A549 (cell line): Measurements from ENCODE around the gene LYZL2. TPM values are rescaled to one million over a fixed set of nuclear protein-coding genes. Genes with fewer than 3 reads are reported as not detected.
A peak's percentile ranks its signal among the peaks of the same experiment; 100 is the strongest.

Source experiments
- ATAC-seq, 2 experiments: fragments of 200-7000 bp in 1 of 2; fragments of >200 bp in 1 of 2; cut with Nextera tagmentation in 1 of 2; cut with Tn5 transposase in 1 of 2; 3 replicates each; pipeline versions ENCODE4 v1.8.0 to v1.9.1; 2018 to 2020; ENCODE audit warnings: mild to moderate bottlenecking in 1 of 2, moderate library complexity in 1 of 2
- CTCF ChIA-PET: fragments of 300-600 bp; sonication (Branson Sonifier 250); formaldehyde crosslinking; extraction: SDS; loops from one replicate; lab custom pipeline; 2021; ENCODE audit warnings: antibody characterized with exemption, inconsistent platforms; lab: Yijun Ruan, JAX
- POLR2A ChIA-PET: fragments of 350-600 bp; formaldehyde crosslinking; extraction: SDS; loops from one replicate; lab custom pipeline; 2021; ENCODE audit warnings: antibody characterized with exemption, inconsistent platforms; lab: Yijun Ruan, JAX
- DNase-seq, 2 experiments: peaks; one replicate each; pipeline versions ENCODE4 v3.0.0 to v3.0.0-alpha.2; 2011 to 2016; ENCODE audit warnings: low read depth in 1 of 2, low spot score in 1 of 2
- FAIRE-seq: peaks from 2 replicates; lab custom pipeline; 2011; peaks lifted over from hg19 to GRCh38; lab: Jason Lieb, UNC
- H3K27ac ChIP-seq, 2 experiments: fragments of >200 bp; sonication (Bioruptor Twin); formaldehyde crosslinking; 3 replicates each; pipeline ENCODE4 v1.5.1; 2016 to 2017
- H3K4me1 ChIP-seq: fragments of >200 bp; sonication (Bioruptor Twin); formaldehyde crosslinking; 3 replicates; pipeline ENCODE4 v1.6.1; 2016
- H3K4me2 ChIP-seq: fragments of >200 bp; sonication (Bioruptor Twin); formaldehyde crosslinking; 3 replicates; pipeline ENCODE4 v1.6.1; 2016
- H3K4me3 ChIP-seq: fragments of >200 bp; sonication (Bioruptor Twin); formaldehyde crosslinking; 3 replicates; pipeline ENCODE4 v1.5.1; 2016
- H3K9me3 ChIP-seq: fragments of >200 bp; sonication (Bioruptor Twin); formaldehyde crosslinking; 3 replicates; pipeline ENCODE4 v1.6.1; 2016
- CHD4 ChIP-seq: fragments of 200-600 bp; sonication (generic); IDR thresholded peaks from 2 replicates; pipeline ENCODE4 v1.6.1; 2016; ENCODE audit warnings: antibody characterized with exemption, mild to moderate bottlenecking, borderline replicate concordance
- EP300 ChIP-seq, 2 experiments: fragments of >200 bp; sonication (Bioruptor Twin); formaldehyde crosslinking; IDR thresholded peaks; 2 replicates in 1 of 2; 3 replicates in 1 of 2; pipeline ENCODE4 v1.6.1; 2016 to 2017
- FOSL2 ChIP-seq, 2 experiments: fragments of 450-650 bp in 1 of 2; fragments of >200 bp in 1 of 2; sonication (Bioruptor Twin) in 1 of 2; formaldehyde crosslinking; IDR thresholded peaks; 2 replicates each; pipeline versions ENCODE4 v1.5.0 to v1.6.1; 2016 to 2020; ENCODE audit warnings: mild to moderate bottlenecking in 1 of 2, moderate library complexity in 1 of 2
- GATA3 ChIP-seq: IDR thresholded peaks from 2 replicates; pipeline ENCODE4 v1.6.1; 2012; ENCODE audit warnings: borderline replicate concordance
- HOXB5 ChIP-seq: fragments of 250-450 bp; sonication (Bioruptor Pico); IDR thresholded peaks from 2 replicates; pipeline ENCODE4 v1.5.0; 2020; ENCODE audit warnings: mild to moderate bottlenecking, moderate library complexity
- JUN ChIP-seq, 2 experiments: fragments of >200 bp; sonication (Bioruptor Twin); formaldehyde crosslinking; IDR thresholded peaks; 2 replicates in 1 of 2; 3 replicates in 1 of 2; pipeline ENCODE4 v1.6.1; 2016 to 2017
- JUNB ChIP-seq: fragments of >200 bp; sonication (Bioruptor Twin); formaldehyde crosslinking; IDR thresholded peaks from 2 replicates; pipeline ENCODE4 v1.6.1; 2016
- KDM5A ChIP-seq: fragments of 200-600 bp; sonication (generic); IDR thresholded peaks from 2 replicates; pipeline ENCODE4 v1.6.1; 2016; ENCODE audit warnings: antibody characterized with exemption, mild to moderate bottlenecking
- MAZ ChIP-seq: fragments of 150-350 bp; IDR thresholded peaks from 2 replicates; pipeline ENCODE4 v1.6.1; 2014; ENCODE audit warnings: antibody characterized with exemption, low read depth, low read length, borderline replicate concordance
- NFE2L2 ChIP-seq: fragments of 150-350 bp; conservative IDR thresholded peaks from 2 replicates; pipeline ENCODE4 v1.6.1; 2014; ENCODE audit warnings: low read length
- NPAS2 ChIP-seq: fragments of 250-450 bp; sonication (Bioruptor Pico); IDR thresholded peaks from 2 replicates; pipeline ENCODE4 v1.8.0; 2022; ENCODE audit warnings: mild to moderate bottlenecking, moderate library complexity, borderline replicate concordance
- NR3C1 ChIP-seq: fragments of >200 bp; sonication (Bioruptor Twin); formaldehyde crosslinking; IDR thresholded peaks from 3 replicates; pipeline ENCODE4 v1.6.1; 2017
- PHF8 ChIP-seq: fragments of 200-600 bp; sonication (generic); IDR thresholded peaks from 2 replicates; pipeline ENCODE4 v1.6.1; 2016; ENCODE audit warnings: low read depth, mild to moderate bottlenecking, antibody characterized with exemption, moderate library complexity, borderline replicate concordance
- RAD21 ChIP-seq, 2 experiments: fragments of >200 bp in 1 of 2; sonication (Bioruptor Twin) in 1 of 2; formaldehyde crosslinking in 1 of 2; IDR thresholded peaks in 1 of 2; conservative IDR thresholded peaks in 1 of 2; 2 replicates in 1 of 2; 3 replicates in 1 of 2; pipeline ENCODE4 v1.6.1; 2012 to 2018; ENCODE audit warnings: inconsistent platforms in 1 of 2
- RARB ChIP-seq: fragments of 250-450 bp; sonication (Bioruptor Pico); IDR thresholded peaks from 2 replicates; pipeline ENCODE4 v1.8.0; 2021; ENCODE audit warnings: mild to moderate bottlenecking, moderate library complexity
- RFX5 ChIP-seq: fragments of 450-650 bp; IDR thresholded peaks from 2 replicates; pipeline ENCODE4 v1.7.1; 2014; ENCODE audit warnings: antibody characterized with exemption, mild to moderate bottlenecking, moderate library complexity
- TFCP2L1 ChIP-seq: fragments of 250-450 bp; sonication (Bioruptor Pico); IDR thresholded peaks from 2 replicates; pipeline ENCODE4 v1.5.0; 2021; ENCODE audit warnings: mild to moderate bottlenecking
- ZNF302 ChIP-seq: fragments of 250-450 bp; sonication (Bioruptor Pico); IDR thresholded peaks from 2 replicates; pipeline ENCODE4 v1.9.0; 2021; ENCODE audit warnings: inconsistent platforms, mild to moderate bottlenecking, moderate library complexity
- WGBS: methylation state at CpG from one replicate; pipeline ENCODE4 v1.1.6; 2017; ENCODE audit errors: missing lambda C conversion rate; 5-methylcytosine and 5-hydroxymethylcytosine counted together
- polyA plus RNA-seq, 4 experiments: library from polyadenylated mRNA; depleted of rRNA in 3 of 4; stranded (reverse); fragments of >200 nt; fragmentation: RNase III in 1 of 4; extraction: RNeasy Plus Mini Kit Qiagen cat#74134 plus additional on column Dnase treatment in 1 of 4; gene quantifications; 2 replicates in 3 of 4; 3 replicates in 1 of 4; pipeline ENCODE4 v1.2.3, GENCODE V29; 2011 to 2017
- TF ChIP-seq, protein P1 (sequence below): fragments of >200 bp; sonication (Bioruptor Twin); formaldehyde crosslinking; IDR thresholded peaks from 3 replicates; pipeline ENCODE4 v1.5.1; 2016
- TF ChIP-seq, protein P2 (sequence below): fragments of 250-450 bp; sonication (Bioruptor Pico); IDR thresholded peaks from 2 replicates; pipeline ENCODE4 v1.5.0; 2021; ENCODE audit warnings: mild to moderate bottlenecking, moderate library complexity, borderline replicate concordance
- TF ChIP-seq, protein P3 (sequence below): fragments of >200 bp; sonication (Bioruptor Twin); formaldehyde crosslinking; IDR thresholded peaks from 2 replicates; pipeline ENCODE4 v1.6.1; 2016
- TF ChIP-seq, protein P4 (sequence below): IDR thresholded peaks from 2 replicates; pipeline ENCODE4 v1.6.1; 2012
- TF ChIP-seq, protein P5 (sequence below): IDR thresholded peaks from 2 replicates; pipeline ENCODE4 v1.6.1; 2012; ENCODE audit warnings: low read depth, borderline replicate concordance

The LYZL2 gene
- polyA plus RNA-seq, 2 of the 4 experiments (the other 2 are of a cell fraction) = not detected

DNA sequence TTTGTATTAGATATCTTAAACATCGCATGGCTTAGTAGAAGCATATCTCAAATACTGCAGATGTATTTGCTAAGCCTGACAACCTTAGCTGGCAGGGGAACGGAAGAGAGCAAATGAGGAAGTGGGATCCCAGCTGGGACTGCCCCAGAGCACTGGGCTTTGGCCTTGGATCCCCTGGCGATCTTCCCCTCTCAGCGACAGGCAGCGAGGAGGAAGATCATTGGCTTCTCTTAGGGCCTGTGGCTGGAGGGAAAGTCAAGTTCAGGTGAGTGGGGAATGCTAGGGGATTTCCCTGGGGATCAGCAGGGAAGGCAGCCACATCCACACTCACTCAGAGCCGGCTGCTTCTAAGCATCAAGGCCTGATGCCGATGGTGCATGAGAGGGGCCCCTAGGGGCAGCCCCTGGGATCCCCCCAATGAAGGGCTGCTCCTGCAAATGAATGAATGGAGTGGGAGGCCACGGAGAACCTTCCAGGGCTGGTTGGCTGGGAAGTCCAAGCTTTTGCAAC lies 42.0 kb downstream of the LYZL2 start (continued):
- TF ChIP-seq KDM5A (no peak), RARB (CRISPR knock-in tag) (no peak), NFE2L2 (no peak), JUNB (no peak), NR3C1 (no peak)
- TF ChIP-seq, protein P1, sequence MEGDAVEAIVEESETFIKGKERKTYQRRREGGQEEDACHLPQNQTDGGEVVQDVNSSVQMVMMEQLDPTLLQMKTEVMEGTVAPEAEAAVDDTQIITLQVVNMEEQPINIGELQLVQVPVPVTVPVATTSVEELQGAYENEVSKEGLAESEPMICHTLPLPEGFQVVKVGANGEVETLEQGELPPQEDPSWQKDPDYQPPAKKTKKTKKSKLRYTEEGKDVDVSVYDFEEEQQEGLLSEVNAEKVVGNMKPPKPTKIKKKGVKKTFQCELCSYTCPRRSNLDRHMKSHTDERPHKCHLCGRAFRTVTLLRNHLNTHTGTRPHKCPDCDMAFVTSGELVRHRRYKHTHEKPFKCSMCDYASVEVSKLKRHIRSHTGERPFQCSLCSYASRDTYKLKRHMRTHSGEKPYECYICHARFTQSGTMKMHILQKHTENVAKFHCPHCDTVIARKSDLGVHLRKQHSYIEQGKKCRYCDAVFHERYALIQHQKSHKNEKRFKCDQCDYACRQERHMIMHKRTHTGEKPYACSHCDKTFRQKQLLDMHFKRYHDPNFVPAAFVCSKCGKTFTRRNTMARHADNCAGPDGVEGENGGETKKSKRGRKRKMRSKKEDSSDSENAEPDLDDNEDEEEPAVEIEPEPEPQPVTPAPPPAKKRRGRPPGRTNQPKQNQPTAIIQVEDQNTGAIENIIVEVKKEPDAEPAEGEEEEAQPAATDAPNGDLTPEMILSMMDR = no peak
- TF ChIP-seq, protein P2, sequence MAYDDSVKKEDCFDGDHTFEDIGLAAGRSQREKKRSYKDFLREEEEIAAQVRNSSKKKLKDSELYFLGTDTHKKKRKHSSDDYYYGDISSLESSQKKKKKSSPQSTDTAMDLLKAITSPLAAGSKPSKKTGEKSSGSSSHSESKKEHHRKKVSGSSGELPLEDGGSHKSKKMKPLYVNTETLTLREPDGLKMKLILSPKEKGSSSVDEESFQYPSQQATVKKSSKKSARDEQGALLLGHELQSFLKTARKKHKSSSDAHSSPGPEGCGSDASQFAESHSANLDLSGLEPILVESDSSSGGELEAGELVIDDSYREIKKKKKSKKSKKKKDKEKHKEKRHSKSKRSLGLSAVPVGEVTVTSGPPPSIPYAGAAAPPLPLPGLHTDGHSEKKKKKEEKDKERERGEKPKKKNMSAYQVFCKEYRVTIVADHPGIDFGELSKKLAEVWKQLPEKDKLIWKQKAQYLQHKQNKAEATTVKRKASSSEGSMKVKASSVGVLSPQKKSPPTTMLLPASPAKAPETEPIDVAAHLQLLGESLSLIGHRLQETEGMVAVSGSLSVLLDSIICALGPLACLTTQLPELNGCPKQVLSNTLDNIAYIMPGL (CRISPR knock-in tag) = no peak

DNA sequence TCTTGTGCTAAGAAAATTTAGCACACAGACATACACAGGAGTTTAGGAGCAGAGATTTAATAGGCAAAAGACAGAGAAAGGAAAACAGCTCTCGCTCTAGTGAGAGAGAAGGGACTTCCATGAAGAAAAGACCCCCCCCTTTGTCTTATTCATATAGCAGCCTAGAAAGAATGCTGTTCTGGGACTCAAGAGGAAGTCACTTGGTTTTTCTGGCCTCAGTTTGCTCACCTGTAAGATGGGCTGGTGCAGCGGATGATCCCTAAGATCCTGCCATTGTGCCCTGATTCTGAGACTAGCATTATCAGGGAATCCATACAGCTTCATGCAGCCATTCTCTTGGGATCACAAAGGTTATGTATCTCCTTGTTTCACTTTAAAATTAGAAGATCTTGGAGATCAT lies 42.7 kb downstream of the LYZL2 start:
- H3K4me3 ChIP-seq = no peak overlapping the region
- no peak for TF ChIP-seq GATA3
- TF ChIP-seq NFE2L2 = no peak
- no peak for TF ChIP-seq PHF8
- no peak for TF ChIP-seq FOSL2 (IDR thresholded peaks at IDR 0.05)
- TF ChIP-seq FOSL2 (CRISPR knock-in tag; IDR thresholded peaks at IDR 0.05) = no peak
- no peak for TF ChIP-seq ZNF302
- TF ChIP-seq JUN (IDR thresholded peaks at IDR 0.05) = no peak
- TF ChIP-seq, protein P3, sequence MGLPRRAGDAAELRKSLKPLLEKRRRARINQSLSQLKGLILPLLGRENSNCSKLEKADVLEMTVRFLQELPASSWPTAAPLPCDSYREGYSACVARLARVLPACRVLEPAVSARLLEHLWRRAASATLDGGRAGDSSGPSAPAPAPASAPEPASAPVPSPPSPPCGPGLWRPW = no peak
- TF ChIP-seq, protein P4, sequence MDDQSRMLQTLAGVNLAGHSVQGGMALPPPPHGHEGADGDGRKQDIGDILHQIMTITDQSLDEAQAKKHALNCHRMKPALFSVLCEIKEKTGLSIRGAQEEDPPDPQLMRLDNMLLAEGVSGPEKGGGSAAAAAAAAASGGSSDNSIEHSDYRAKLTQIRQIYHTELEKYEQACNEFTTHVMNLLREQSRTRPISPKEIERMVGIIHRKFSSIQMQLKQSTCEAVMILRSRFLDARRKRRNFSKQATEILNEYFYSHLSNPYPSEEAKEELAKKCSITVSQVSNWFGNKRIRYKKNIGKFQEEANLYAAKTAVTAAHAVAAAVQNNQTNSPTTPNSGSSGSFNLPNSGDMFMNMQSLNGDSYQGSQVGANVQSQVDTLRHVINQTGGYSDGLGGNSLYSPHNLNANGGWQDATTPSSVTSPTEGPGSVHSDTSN = no peak
- TF ChIP-seq RAD21 (conservative IDR thresholded peaks at IDR 0.05 in 1 of 2, IDR thresholded peaks at IDR 0.05 in 1 of 2) = no peak
- TF ChIP-seq EP300 (IDR thresholded peaks at IDR 0.05) = no peak
- TF ChIP-seq, protein P5, sequence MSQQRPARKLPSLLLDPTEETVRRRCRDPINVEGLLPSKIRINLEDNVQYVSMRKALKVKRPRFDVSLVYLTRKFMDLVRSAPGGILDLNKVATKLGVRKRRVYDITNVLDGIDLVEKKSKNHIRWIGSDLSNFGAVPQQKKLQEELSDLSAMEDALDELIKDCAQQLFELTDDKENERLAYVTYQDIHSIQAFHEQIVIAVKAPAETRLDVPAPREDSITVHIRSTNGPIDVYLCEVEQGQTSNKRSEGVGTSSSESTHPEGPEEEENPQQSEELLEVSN = no peak
- TF ChIP-seq HOXB5 (CRISPR knock-in tag) = no peak
- TF ChIP-seq NPAS2 (CRISPR knock-in tag) = no peak
- TF ChIP-seq MAZ = no peak
- no peak for TF ChIP-seq RARB (CRISPR knock-in tag)
- TF ChIP-seq CHD4 = no peak
- TF ChIP-seq TFCP2L1 (CRISPR knock-in tag) = no peak
- TF ChIP-seq NR3C1 = no peak
- no peak for TF ChIP-seq RFX5
- no peak for TF ChIP-seq JUNB
- TF ChIP-seq, all 56 proteins: peak for 0
- Histone ChIP-seq H3K4me2 (no peak overlapping the region), H3K9me3 (no peaks in the 10 kb centered on the region), H3K4me1 (peaks cover 28% of the 10 kb centered on the region), H3K27ac (peak overlapping the region; percentile 23 to 78; a peak in 5 of 6 replicates)
- FAIRE-seq (no peak), ATAC-seq (no peak), DNase-seq (no peak)
- 91% methylated on average over 2 of the region's 2 CpGs for WGBS
- POLR2A ChIA-PET = no interaction called here
- CTCF ChIA-PET = interaction anchor here (0.9 to 14.8 kb wide), 3 partner anchors 53 to 215 kb away, joined by 3 to 216 read pairs (median 4); no protein-coding TSS in a partner anchor
